Measurements from ENCODE around the gene TEX26.

TEX26 gene

DNA sequence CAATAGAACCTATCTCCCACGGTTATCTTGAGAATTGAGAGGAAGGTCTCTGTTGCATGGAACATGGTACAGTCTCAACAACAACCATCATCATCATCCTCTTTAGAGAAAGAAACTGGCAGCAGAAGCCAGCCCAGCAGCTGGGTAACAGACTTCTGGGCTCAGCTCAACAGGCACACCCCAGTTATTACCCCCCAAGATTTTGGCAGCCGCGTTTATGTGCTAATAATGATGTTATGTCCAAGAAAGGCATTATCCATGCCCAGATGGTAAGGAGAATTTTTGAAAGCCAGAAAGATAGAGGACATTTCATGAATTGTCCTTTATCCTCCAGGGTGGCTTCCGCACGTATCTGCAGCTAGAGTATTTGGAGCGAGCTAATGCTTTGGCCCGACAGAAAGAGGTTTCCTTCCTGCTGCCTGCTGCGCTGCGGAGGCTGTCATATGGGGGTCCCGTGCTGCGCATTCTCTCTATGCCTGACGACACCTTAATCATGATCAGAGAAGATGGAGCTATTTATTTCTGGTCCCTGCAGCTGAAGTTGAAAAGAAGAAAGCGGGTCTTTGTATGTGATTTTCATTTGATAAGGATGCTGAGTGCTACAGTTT lies 89.9 kb downstream of the TEX26 start:
- DNase-seq (ENCODE audit: low read depth) = no peak
- TF ChIP-seq CTCF (IDR thresholded peaks at IDR 0.05; ENCODE audit: low read depth, low read length, missing control alignments) = no peak
- H3K4me3 ChIP-seq (ENCODE audit: low read depth, low read length) = no peak overlapping the region
- in situ Hi-C loops (cut with HindIII; ENCODE audit: low sequenced_read_pairs) = loop anchor here (5.0 to 25.0 kb wide), 2 partner anchors 225 to 360 kb away; no protein-coding TSS in a partner anchor

- no peak for DNase-seq (ENCODE audit: low read depth)
- no peak overlapping the region for H3K4me3 ChIP-seq (ENCODE audit: low read depth, low read length)
- in situ Hi-C loops (cut with HindIII; ENCODE audit: low sequenced_read_pairs) = loop anchor here (5.0 to 25.0 kb wide), 2 partner anchors 226 to 361 kb away; no protein-coding TSS in a partner anchor
- TF ChIP-seq CTCF (IDR thresholded peaks at IDR 0.05; ENCODE audit: low read depth, low read length, missing control alignments) = no peak
Measured at GRCh38 chr13:31022928-31023530, 90.6 kb downstream of the TEX26 start.
